A673 (cell line): ENCODE data around the gene LMTK3. TPM values are rescaled to one million over a fixed set of nuclear protein-coding genes. Genes with fewer than 3 reads are reported as not detected.

Source experiments
- BruUV-seq: library from RNA; stranded (reverse); fragments of 400-500 nt; replicated peaks from 2 replicates; lab custom pipeline; 2021; lab: Mats Ljungman, UMichigan
- CTCF ChIA-PET: fragments of 300-600 bp; sonication (Branson Sonifier 250); formaldehyde crosslinking; loops from one replicate; lab custom pipeline; 2022; ENCODE audit warnings: antibody characterized with exemption; lab: Charles Lee
- POLR2A ChIA-PET: fragments of 300-600 bp; sonication (Branson Sonifier 250); formaldehyde crosslinking; loops from one replicate; lab custom pipeline; 2022; ENCODE audit warnings: antibody characterized with exemption; ENCODE audit not compliant: low non-redundant PET; lab: Charles Lee
- DNase-seq: peaks from one replicate; pipeline ENCODE4 v3.0.0-alpha.2; 2015; ENCODE audit warnings: low spot score
- H3K27ac ChIP-seq: fragments of 200-600 bp; sonication (generic); 2 replicates; pipeline ENCODE4 v1.5.1; 2016; ENCODE audit warnings: mixed run types, low read depth, mild to moderate bottlenecking, mixed read lengths, antibody characterized with exemption, low read length; ENCODE audit not compliant: poor library complexity, severe bottlenecking
- H3K27me3 ChIP-seq: fragments of 200-600 bp; sonication (generic); replicated peaks from 2 replicates; pipeline ENCODE4 v1.6.1; 2017; ENCODE audit warnings: mixed run types, low read depth, mild to moderate bottlenecking, mixed read lengths, antibody characterized with exemption, low read length; ENCODE audit not compliant: insufficient read depth, poor library complexity
- H3K36me3 ChIP-seq: fragments of 200-600 bp; sonication (generic); 2 replicates; pipeline ENCODE4 v1.6.1; 2016; ENCODE audit warnings: mixed run types, mild to moderate bottlenecking, mixed read lengths, antibody characterized with exemption, low read length; ENCODE audit not compliant: insufficient read depth, poor library complexity, severe bottlenecking
- H3K4me1 ChIP-seq: fragments of 200-600 bp; sonication (generic); 2 replicates; pipeline ENCODE4 v1.6.1; 2017; ENCODE audit warnings: mixed run types, mild to moderate bottlenecking, mixed read lengths, antibody characterized with exemption, low read length; ENCODE audit not compliant: insufficient read depth, poor library complexity, severe bottlenecking
- H3K4me3 ChIP-seq: fragments of 200-600 bp; sonication (generic); 2 replicates; pipeline ENCODE4 v1.5.1; 2016; ENCODE audit warnings: low read depth, mixed run types, mild to moderate bottlenecking, mixed read lengths, low read length; ENCODE audit not compliant: poor library complexity, severe bottlenecking
- H3K9me3 ChIP-seq: fragments of 200-600 bp; sonication (generic); 2 replicates; pipeline ENCODE4 v1.6.1; 2016; ENCODE audit warnings: mixed run types, low read depth, mild to moderate bottlenecking, mixed read lengths, antibody characterized with exemption, low read length; ENCODE audit not compliant: poor library complexity, severe bottlenecking
- EZH2 ChIP-seq: fragments of 200-600 bp; sonication (generic); IDR thresholded peaks from 2 replicates; pipeline ENCODE4 v1.6.1; 2017; ENCODE audit warnings: borderline replicate concordance, low read depth, mild to moderate bottlenecking, mixed read lengths, antibody characterized with exemption, low read length; ENCODE audit not compliant: poor library complexity, severe bottlenecking
- intact Hi-C: fragments of 100-400 bp; cut with micrococcal nuclease; formaldehyde crosslinking; loops from one replicate; pipeline ENCODE4 v1.10.0; 2022; ENCODE audit not compliant: unreplicated experiment
- total RNA-seq: library from RNA; stranded (reverse); gene quantifications from 2 replicates; pipeline ENCODE4 v1.2.3, GENCODE V29; 2021
- TF ChIP-seq, protein P1 (sequence below): fragments of 300-800, 200-600 bp; sonication (generic); conservative IDR thresholded peaks from 2 replicates; pipeline ENCODE4 v1.5.1; 2017; ENCODE audit warnings: low read depth, mild to moderate bottlenecking, antibody characterized with exemption, low read length, moderate library complexity, mixed read lengths

LMTK3 gene
- total RNA-seq, 1 experiment from 2014 or later, result 0.52 TPM

GRCh38 chr19:48500830-48501493 is 10.7 kb downstream of the LMTK3 start:
- H3K27me3 ChIP-seq, result peaks cover 10% of the 10 kb centered on the region
- ChIA-PET CTCF (no interaction called here), POLR2A (no interaction called here)
- H3K27ac ChIP-seq, result no peak overlapping the region
- intact Hi-C loops, result no loop called here
- H3K4me1 ChIP-seq, result peaks cover 23% of the 10 kb centered on the region
- no peak for TF ChIP-seq EZH2
- TF ChIP-seq, protein P1, sequence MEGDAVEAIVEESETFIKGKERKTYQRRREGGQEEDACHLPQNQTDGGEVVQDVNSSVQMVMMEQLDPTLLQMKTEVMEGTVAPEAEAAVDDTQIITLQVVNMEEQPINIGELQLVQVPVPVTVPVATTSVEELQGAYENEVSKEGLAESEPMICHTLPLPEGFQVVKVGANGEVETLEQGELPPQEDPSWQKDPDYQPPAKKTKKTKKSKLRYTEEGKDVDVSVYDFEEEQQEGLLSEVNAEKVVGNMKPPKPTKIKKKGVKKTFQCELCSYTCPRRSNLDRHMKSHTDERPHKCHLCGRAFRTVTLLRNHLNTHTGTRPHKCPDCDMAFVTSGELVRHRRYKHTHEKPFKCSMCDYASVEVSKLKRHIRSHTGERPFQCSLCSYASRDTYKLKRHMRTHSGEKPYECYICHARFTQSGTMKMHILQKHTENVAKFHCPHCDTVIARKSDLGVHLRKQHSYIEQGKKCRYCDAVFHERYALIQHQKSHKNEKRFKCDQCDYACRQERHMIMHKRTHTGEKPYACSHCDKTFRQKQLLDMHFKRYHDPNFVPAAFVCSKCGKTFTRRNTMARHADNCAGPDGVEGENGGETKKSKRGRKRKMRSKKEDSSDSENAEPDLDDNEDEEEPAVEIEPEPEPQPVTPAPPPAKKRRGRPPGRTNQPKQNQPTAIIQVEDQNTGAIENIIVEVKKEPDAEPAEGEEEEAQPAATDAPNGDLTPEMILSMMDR, result no peak
- H3K9me3 ChIP-seq, result no peaks in the 10 kb centered on the region
- DNase-seq, result no peak
- peak overlapping the region; percentile 2 for H3K4me3 ChIP-seq
- BruUV-seq, result no TSS peak
- no peaks in the 10 kb centered on the region for H3K36me3 ChIP-seq

GRCh38 chr19:48499316-48500090 is 12.1 kb downstream of the LMTK3 start:
- DNase-seq, result no peak
- Histone ChIP-seq H3K4me1 (peaks cover 24% of the 10 kb centered on the region), H3K9me3 (no peaks in the 10 kb centered on the region), H3K36me3 (no peaks in the 10 kb centered on the region), H3K4me3 (peak overlapping the region; percentile 34), H3K27me3 (peaks cover 10% of the 10 kb centered on the region), H3K27ac (no peak overlapping the region)
- CTCF ChIA-PET, result no interaction called here
- POLR2A ChIA-PET, result no interaction called here
- TF ChIP-seq, protein P1, result no peak
- no peak for TF ChIP-seq EZH2
- intact Hi-C loops, result no loop called here
- BruUV-seq, result no TSS peak

DNA sequence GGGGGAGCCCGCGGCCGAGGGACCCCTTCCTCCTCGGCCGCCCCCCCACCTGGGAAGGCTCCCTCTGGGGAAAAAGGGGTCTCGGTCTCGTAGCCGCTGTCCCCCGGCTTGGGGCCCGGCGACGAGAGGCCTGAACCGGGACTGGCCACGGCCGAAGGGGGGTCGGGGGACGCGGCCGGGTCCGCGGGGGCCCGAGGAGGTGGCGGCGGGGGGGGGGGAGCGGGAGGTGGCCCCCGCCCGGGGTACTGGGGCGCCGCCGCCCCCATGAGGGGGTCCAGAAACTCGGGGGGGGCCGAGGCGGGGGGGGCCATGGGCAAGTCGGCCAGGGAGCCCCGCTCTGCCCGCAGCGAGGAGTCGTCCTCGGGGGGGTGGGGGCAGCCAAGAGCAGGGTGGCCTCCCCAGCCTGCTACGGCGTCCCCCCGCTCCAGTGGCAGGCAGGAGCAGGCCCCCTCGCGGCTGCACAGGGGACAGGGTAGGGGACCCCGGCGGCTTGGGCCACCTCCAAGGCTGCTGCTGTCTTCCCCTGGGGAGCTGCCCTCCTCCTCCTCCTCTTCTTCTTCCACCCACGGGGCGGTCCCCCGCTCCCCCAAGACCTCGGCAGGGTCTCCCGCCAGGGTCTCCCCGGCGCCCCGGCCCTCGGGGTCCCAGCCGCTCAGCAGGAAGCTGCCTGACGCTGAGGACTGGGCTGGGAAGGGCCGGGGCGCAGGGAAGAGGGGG is 12.9 kb downstream of the LMTK3 start:
- DNase-seq, result no peak
- Histone ChIP-seq H3K9me3 (no peaks in the 10 kb centered on the region), H3K27ac (no peak overlapping the region), H3K27me3 (peaks cover 10% of the 10 kb centered on the region), H3K4me3 (peak overlapping the region; percentile 34), H3K36me3 (no peaks in the 10 kb centered on the region), H3K4me1 (peaks cover 30% of the 10 kb centered on the region)
- POLR2A ChIA-PET, result no interaction called here
- CTCF ChIA-PET, result no interaction called here
- TF ChIP-seq, protein P1, result peak; percentile 44
- no peak for TF ChIP-seq EZH2
- BruUV-seq, result no TSS peak
- intact Hi-C loops, result no loop called here
